CD4-positive, alpha-beta T cell (primary cell): ENCODE measurements around the gene ADGRE3. TPM values are rescaled to one million over a fixed set of nuclear protein-coding genes. Genes with fewer than 3 reads are reported as not detected.
"Not testable (repeated sequence)": the region's sequence is repeated elsewhere in the genome, so short reads cannot be mapped to it uniquely, and the experiment has no call there.

Experiments used
- ATAC-seq: fragments of 200-7000 bp; cut with Tn5 transposase; one replicate; pipeline ENCODE4 v1.10.0; 2022; ENCODE audit warnings: mild to moderate bottlenecking; ENCODE audit not compliant: poor library complexity
- CTCF ChIA-PET: fragments of 350-600 bp; sonication (Branson Sonifier 250); formaldehyde crosslinking; loops from one replicate; lab custom pipeline; 2021; ENCODE audit warnings: antibody characterized with exemption, inconsistent platforms; lab: Charles Lee
- POLR2A ChIA-PET: fragments of 350-600 bp; sonication (Branson Sonifier 250); formaldehyde crosslinking; loops from one replicate; lab custom pipeline; 2021; ENCODE audit warnings: antibody characterized with exemption, inconsistent platforms; lab: Charles Lee
- DNase-seq, 14 experiments: peaks; one replicate each; pipeline ENCODE4 v3.0.0-alpha.2; 2013 to 2020; ENCODE audit warnings: mixed read lengths in 2 of 14
- H3K27ac ChIP-seq, 2 donors: one replicate each; pipeline versions ENCODE4 v1.5.1 to v1.7.0; 2013; ENCODE audit warnings: low read length in 2 of 2, low read depth in 1 of 2, mild to moderate bottlenecking in 1 of 2
- H3K27me3 ChIP-seq, 2 experiments: 1 replicate in 1 of 2; 2 replicates in 1 of 2; pipeline versions ENCODE4 v1.6.1 to v1.7.0; 2013; ENCODE audit warnings: low read length in 2 of 2, control low read depth in 1 of 2, mild to moderate bottlenecking in 1 of 2, moderate library complexity in 1 of 2; ENCODE audit not compliant: insufficient read depth in 2 of 2, control insufficient read depth in 1 of 2
- H3K36me3 ChIP-seq: one replicate; pipeline ENCODE4 v1.6.1; 2013; ENCODE audit warnings: low read length, control low read depth; ENCODE audit not compliant: insufficient read depth
- H3K4me1 ChIP-seq: one replicate; pipeline ENCODE4 v1.6.1; 2013; ENCODE audit warnings: low read length, control low read depth; ENCODE audit not compliant: insufficient read depth
- H3K4me3 ChIP-seq: one replicate; pipeline ENCODE4 v1.5.1; 2013; ENCODE audit warnings: mild to moderate bottlenecking, low read length, moderate library complexity
- H3K9me3 ChIP-seq, 2 experiments: 1 replicate in 1 of 2; 2 replicates in 1 of 2; pipeline versions ENCODE4 v1.6.1 to v1.7.0; 2013; ENCODE audit warnings: low read length in 2 of 2, mild to moderate bottlenecking in 2 of 2, control low read depth in 1 of 2, moderate library complexity in 1 of 2; ENCODE audit not compliant: control insufficient read depth in 1 of 2, insufficient read depth in 1 of 2
- H3K27ac Mint-ChIP-seq: one replicate; pipeline ENCODE4 v1.8.0; 2020; ENCODE audit warnings: mixed read lengths
- H3K27me3 Mint-ChIP-seq: one replicate; pipeline ENCODE4 v1.8.0; 2021; ENCODE audit warnings: mixed read lengths
- H3K36me3 Mint-ChIP-seq: one replicate; pipeline ENCODE4 v1.8.0; 2021; ENCODE audit warnings: low read depth, mixed read lengths
- H3K4me1 Mint-ChIP-seq: one replicate; pipeline ENCODE4 v1.8.0; 2021; ENCODE audit warnings: low read depth, mixed read lengths
- H3K4me3 Mint-ChIP-seq: one replicate; pipeline ENCODE4 v1.8.0; 2020; ENCODE audit warnings: mild to moderate bottlenecking, mixed read lengths
- H3K9me3 Mint-ChIP-seq: one replicate; pipeline ENCODE4 v1.8.0; 2020; ENCODE audit warnings: mixed read lengths
- intact Hi-C, 2 experiments: fragments of 100-400 bp; cut with DNase I in 1 of 2; cut with micrococcal nuclease in 1 of 2; formaldehyde crosslinking; loops; one replicate each; pipeline versions ENCODE4 v1.15.1 to v1.9.0; 2023 to 2025; cut with DNase I, micrococcal nuclease
- total RNA-seq, 174 experiments: library from RNA in 2 of 174; stranded (reverse) in 2 of 174; gene quantifications; one replicate each; pipeline ENCODE4 v1.2.3 and lab custom pipeline; 2021 to 2026
- TF ChIP-seq, protein P1 (sequence below): fragments of 200-600 bp; IDR thresholded peaks from one replicate; pipeline ENCODE4 v1.8.0; 2022; ENCODE audit warnings: antibody characterized with exemption, mild to moderate bottlenecking

ADGRE3 gene
- total RNA-seq, 2 experiments from 2014 or later: not detected

GRCh38 chr19:14639536-14640277 is 34.9 kb downstream of the ADGRE3 start:
- no peaks in the 10 kb centered on the region for H3K36me3 Mint-ChIP-seq
- peaks cover 0 to 5% of the 10 kb centered on the region in 2 experiments for H3K27me3 ChIP-seq
- H3K9me3 ChIP-seq: peaks cover 7 to 25% of the 10 kb centered on the region in 2 experiments
- H3K4me3 Mint-ChIP-seq: no peak overlapping the region
- ATAC-seq (no peak), DNase-seq (no peak)
- no peaks in the 10 kb centered on the region for H3K36me3 ChIP-seq
- H3K4me1 ChIP-seq: no peaks in the 10 kb centered on the region
- CTCF ChIA-PET: no interaction called here
- H3K27ac ChIP-seq: no peak overlapping the region
- H3K4me1 Mint-ChIP-seq: no peaks in the 10 kb centered on the region
- TF ChIP-seq, protein P1, sequence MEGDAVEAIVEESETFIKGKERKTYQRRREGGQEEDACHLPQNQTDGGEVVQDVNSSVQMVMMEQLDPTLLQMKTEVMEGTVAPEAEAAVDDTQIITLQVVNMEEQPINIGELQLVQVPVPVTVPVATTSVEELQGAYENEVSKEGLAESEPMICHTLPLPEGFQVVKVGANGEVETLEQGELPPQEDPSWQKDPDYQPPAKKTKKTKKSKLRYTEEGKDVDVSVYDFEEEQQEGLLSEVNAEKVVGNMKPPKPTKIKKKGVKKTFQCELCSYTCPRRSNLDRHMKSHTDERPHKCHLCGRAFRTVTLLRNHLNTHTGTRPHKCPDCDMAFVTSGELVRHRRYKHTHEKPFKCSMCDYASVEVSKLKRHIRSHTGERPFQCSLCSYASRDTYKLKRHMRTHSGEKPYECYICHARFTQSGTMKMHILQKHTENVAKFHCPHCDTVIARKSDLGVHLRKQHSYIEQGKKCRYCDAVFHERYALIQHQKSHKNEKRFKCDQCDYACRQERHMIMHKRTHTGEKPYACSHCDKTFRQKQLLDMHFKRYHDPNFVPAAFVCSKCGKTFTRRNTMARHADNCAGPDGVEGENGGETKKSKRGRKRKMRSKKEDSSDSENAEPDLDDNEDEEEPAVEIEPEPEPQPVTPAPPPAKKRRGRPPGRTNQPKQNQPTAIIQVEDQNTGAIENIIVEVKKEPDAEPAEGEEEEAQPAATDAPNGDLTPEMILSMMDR: no peak
- peaks cover 9% of the 10 kb centered on the region for H3K9me3 Mint-ChIP-seq
- intact Hi-C loops: no loop called here
- peaks cover 20% of the 10 kb centered on the region for H3K27me3 Mint-ChIP-seq
- no peak overlapping the region for H3K27ac Mint-ChIP-seq
- POLR2A ChIA-PET: no interaction called here
- H3K4me3 ChIP-seq: no peak overlapping the region

GRCh38 chr19:14632286-14632685 is 42.4 kb downstream of the ADGRE3 start:
- Mint-ChIP-seq H3K4me1 (no peaks in the 10 kb centered on the region), H3K4me3 (no peak overlapping the region), H3K9me3 (peaks cover 3% of the 10 kb centered on the region), H3K27me3 (no peaks in the 10 kb centered on the region), H3K27ac (no peak overlapping the region), H3K36me3 (no peaks in the 10 kb centered on the region)
- Histone ChIP-seq H3K27me3 (no peaks in the 10 kb centered on the region), H3K4me3 (no peak overlapping the region), H3K4me1 (no peaks in the 10 kb centered on the region), H3K36me3 (no peaks in the 10 kb centered on the region), H3K9me3 (peaks cover 4 to 5% of the 10 kb centered on the region in 2 experiments), H3K27ac (no peak overlapping the region)
- TF ChIP-seq, protein P1: no peak
- ChIA-PET CTCF (no interaction called here), POLR2A (no interaction called here)
- intact Hi-C loops: no loop called here
- ATAC-seq: peak; percentile 39
- peak in 3 of 14 experiments; percentile 42 to 58 (median 48) for DNase-seq

DNA sequence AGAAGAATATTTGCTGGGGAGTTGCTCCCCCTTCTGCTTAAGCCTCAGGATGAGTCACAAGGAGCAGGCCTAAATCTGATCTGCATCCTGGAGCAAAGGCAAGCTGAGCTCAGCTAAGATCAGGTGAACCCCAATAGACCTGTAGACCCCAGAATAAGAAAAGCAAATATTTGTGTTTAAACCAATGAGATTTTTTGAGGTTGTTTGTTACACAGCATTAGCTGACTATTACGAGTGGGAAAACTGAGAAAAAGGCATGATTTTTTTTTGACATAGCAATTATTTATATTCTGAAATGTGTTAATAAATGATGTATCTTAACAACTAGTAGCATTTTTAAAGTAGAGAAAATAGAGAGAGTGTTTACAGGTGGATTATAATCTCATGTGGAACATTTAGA is 45.1 kb downstream of the ADGRE3 start:
- H3K27ac Mint-ChIP-seq: no peak overlapping the region
- H3K4me3 Mint-ChIP-seq: no peak overlapping the region
- H3K36me3 Mint-ChIP-seq: no peaks in the 10 kb centered on the region
- ChIA-PET CTCF (no interaction called here), POLR2A (no interaction called here)
- no peak overlapping the region for H3K27ac ChIP-seq
- intact Hi-C loops: no loop called here
- H3K4me1 ChIP-seq: no peaks in the 10 kb centered on the region
- DNase-seq (no peak), ATAC-seq (no peak)
- peaks cover 0 to 5% of the 10 kb centered on the region in 2 experiments for H3K9me3 ChIP-seq
- H3K4me3 ChIP-seq: no peak overlapping the region
- peaks cover 5% of the 10 kb centered on the region for H3K9me3 Mint-ChIP-seq
- H3K4me1 Mint-ChIP-seq: no peaks in the 10 kb centered on the region
- no peaks in the 10 kb centered on the region for H3K27me3 ChIP-seq
- no peaks in the 10 kb centered on the region for H3K36me3 ChIP-seq
- no peaks in the 10 kb centered on the region for H3K27me3 Mint-ChIP-seq
- TF ChIP-seq, protein P1: no peak

DNA sequence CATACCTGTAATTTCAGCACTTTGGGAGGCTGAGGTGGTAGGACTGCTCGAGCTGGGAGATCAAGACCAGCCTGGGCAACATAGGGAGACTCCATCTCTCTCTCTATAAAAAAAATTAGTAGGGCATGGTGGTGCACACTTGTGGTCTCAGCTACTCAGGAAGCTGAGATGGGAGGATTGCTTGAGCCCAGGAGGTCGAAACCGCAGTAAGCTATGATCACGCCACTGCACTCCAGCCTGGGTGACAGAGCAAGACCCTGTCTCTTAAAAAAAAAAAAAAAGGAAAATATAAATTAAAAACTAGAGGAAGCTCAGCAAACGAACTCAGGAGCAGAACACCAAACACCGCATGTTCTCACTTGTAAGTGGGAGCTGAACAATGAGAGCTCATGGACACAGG is 50.2 kb downstream of the ADGRE3 start:
- CTCF ChIA-PET, POLR2A ChIA-PET, ATAC-seq, intact Hi-C loops, H3K9me3 ChIP-seq, H3K27ac ChIP-seq, H3K36me3 Mint-ChIP-seq, H3K4me1 Mint-ChIP-seq, H3K4me3 Mint-ChIP-seq, H3K4me1 ChIP-seq, H3K27me3 Mint-ChIP-seq, H3K27me3 ChIP-seq, H3K36me3 ChIP-seq, H3K27ac Mint-ChIP-seq, H3K4me3 ChIP-seq, DNase-seq: not testable (repeated sequence)
- H3K9me3 Mint-ChIP-seq: peaks cover 10% of the 10 kb centered on the region
